ENCODE results near the gene FGR. TPM values are rescaled to one million over a fixed set of nuclear protein-coding genes. Genes with fewer than 3 reads are reported as not detected.
"Not testable (repeated sequence)": the region's sequence is repeated elsewhere in the genome, so short reads cannot be mapped to it uniquely, and the experiment has no call there.

The FGR gene
- total RNA-seq, 1 donor from 2014 or later: 0.22 TPM

GRCh38 chr1:27638805-27639204 is 3.8 kb upstream of the FGR start:
- intact Hi-C loops (cut with micrococcal nuclease): no loop called here

GRCh38 chr1:27638047-27638734 is 3.2 kb upstream of the FGR start:
- intact Hi-C loops (cut with micrococcal nuclease): no loop called here

- intact Hi-C loops (cut with micrococcal nuclease): no loop called here
Measured at GRCh38 chr1:27635396-27636142, 584 bp upstream of the FGR start.

GRCh38 chr1:27634177-27634984 is 604 bp downstream of the FGR start:
- intact Hi-C loops (cut with micrococcal nuclease): no loop called here

GRCh38 chr1:27633640-27634176 is 1.3 kb downstream of the FGR start:
- intact Hi-C loops (cut with micrococcal nuclease): loop anchor here (1.0 kb wide), 5 partner anchors 9 to 30 kb away; no protein-coding TSS in a partner anchor

GRCh38 chr1:27633298-27633610 is 1.7 kb downstream of the FGR start:
- intact Hi-C loops (cut with micrococcal nuclease): loop anchor here (1.0 kb wide), 5 partner anchors 9 to 30 kb away; no protein-coding TSS in a partner anchor

GRCh38 chr1:27632387-27633297 is 2.3 kb downstream of the FGR start:
- intact Hi-C loops (cut with micrococcal nuclease): loop anchor here (1.0 kb wide), 5 partner anchors 8 to 31 kb away; no protein-coding TSS in a partner anchor

- intact Hi-C loops (cut with micrococcal nuclease): no loop called here
Measured at GRCh38 chr1:27630859-27631491, 4.0 kb downstream of the FGR start.

GRCh38 chr1:27628712-27629111 is 6.3 kb downstream of the FGR start:
- intact Hi-C loops (cut with micrococcal nuclease): no loop called here

GRCh38 chr1:27627733-27628132 is 7.3 kb downstream of the FGR start:
- intact Hi-C loops (cut with micrococcal nuclease): not testable (repeated sequence)

GRCh38 chr1:27627061-27627460 is 7.9 kb downstream of the FGR start:
- intact Hi-C loops (cut with micrococcal nuclease): no loop called here

- intact Hi-C loops (cut with micrococcal nuclease): no loop called here
Measured at GRCh38 chr1:27626031-27626935, 8.7 kb downstream of the FGR start.

GRCh38 chr1:27624467-27625178 is 10.4 kb downstream of the FGR start:
- intact Hi-C loops (cut with micrococcal nuclease): loop anchor here (1.0 to 5.0 kb wide), 2 partner anchors 9 to 93 kb away; no protein-coding TSS in a partner anchor

GRCh38 chr1:27623327-27624212 is 11.4 kb downstream of the FGR start:
- intact Hi-C loops (cut with micrococcal nuclease): loop anchor here (1.0 to 5.0 kb wide), 2 partner anchors 10 to 94 kb away; no protein-coding TSS in a partner anchor

- intact Hi-C loops (cut with micrococcal nuclease): loop anchor here (5.0 kb wide), 1 partner anchor 94 kb away; no protein-coding TSS in a partner anchor
Measured at GRCh38 chr1:27622828-27623227, 12.2 kb downstream of the FGR start.

GRCh38 chr1:27621051-27621920 is 13.7 kb downstream of the FGR start:
- intact Hi-C loops (cut with micrococcal nuclease): loop anchor here (5.0 kb wide), 1 partner anchor 96 kb away; no protein-coding TSS in a partner anchor

Measured in T-helper 1 cell treated with Interleukin-12 subunit alpha and Interleukin-12 subunit beta and Interleukin-4 antibody, amounts not matched to agents 30 ng/mL and 1 ng/mL, for 36 hours (primary cell).